GM21737 (cell line): ENCODE data around the gene CCDC68.
"Not testable (repeated sequence)": the region's sequence is repeated elsewhere in the genome, so short reads cannot be mapped to it uniquely, and the experiment has no call there.

Source experiments
- ATAC-seq: cut with Tn5 transposase; IDR thresholded peaks from one replicate; pipeline ENCODE4 v1.9.1; 2021; ENCODE audit warnings: mild to moderate bottlenecking, moderate library complexity; ENCODE audit not compliant: unreplicated experiment

CCDC68 gene, protein sequence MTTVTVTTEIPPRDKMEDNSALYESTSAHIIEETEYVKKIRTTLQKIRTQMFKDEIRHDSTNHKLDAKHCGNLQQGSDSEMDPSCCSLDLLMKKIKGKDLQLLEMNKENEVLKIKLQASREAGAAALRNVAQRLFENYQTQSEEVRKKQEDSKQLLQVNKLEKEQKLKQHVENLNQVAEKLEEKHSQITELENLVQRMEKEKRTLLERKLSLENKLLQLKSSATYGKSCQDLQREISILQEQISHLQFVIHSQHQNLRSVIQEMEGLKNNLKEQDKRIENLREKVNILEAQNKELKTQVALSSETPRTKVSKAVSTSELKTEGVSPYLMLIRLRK

DNA sequence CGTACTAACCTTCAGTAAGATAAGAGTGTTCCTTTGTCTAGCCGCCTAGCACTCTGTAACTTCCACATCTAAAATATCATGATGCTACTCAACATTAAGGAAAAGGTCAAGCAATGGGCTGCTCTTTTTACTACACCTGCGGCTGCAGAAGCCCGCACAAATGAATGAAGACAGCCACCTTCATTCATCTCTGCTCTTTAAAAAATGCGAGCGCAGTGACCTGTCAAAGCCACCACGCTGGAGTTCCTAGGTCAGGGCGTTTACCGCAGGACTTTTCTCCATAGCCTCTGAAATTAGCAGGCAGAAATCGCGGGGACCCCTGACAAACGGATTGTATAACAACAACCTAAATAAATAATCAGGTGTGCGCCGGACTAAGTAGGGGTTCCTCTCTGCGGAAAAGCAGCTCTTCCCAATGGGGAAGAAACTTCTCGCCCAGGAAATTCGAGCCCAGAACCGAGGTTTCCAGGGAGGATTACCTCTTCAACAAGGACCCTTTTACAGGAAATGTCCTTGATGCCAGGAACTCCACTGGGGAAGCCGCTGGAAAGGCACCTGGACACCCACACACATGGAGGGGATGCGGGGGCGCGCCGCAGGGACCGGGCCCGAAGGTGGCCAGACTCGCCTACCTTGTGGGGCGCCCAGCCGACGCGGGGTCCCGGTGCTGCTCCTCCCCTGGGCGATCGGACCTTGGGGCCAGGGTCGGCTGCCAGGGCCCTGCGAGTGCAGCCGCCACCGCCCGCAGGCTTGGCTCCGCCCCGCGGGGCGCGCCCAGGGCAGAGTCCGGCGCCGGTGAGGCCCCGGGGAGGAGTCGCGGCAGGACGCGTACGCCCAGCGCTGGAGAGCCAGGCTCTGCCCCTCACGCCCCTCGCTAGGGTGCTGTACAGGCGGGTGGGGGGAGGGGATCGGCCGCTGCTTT, at the start of gene CCDC68:
CCDC68 (minus strand) TSS at position 758 of the 922 bp plus-strand sequence. CDS start 16,670 bp downstream, outside the sequence.
- ATAC-seq: no peak

DNA sequence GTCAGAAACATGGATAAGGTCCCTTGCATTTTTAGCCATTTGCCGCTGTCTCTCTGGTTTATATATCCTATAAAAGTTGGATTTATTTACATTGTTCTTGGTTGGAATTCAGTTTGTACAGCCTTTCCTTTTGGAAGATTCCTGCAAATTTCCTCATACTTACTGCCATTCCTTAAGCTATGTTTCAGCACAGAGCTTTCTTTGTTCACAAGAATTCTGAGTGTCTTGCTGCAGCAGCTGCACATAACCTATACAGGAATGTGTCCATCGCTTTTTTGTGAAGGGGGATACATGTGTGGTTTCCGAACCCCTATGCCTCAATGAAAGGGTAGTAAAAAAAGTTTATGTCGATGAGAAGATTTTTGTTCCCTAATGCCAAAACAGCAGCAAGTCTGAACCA, 48.3 kb upstream of the CCDC68 start:
- ATAC-seq: no peak

DNA sequence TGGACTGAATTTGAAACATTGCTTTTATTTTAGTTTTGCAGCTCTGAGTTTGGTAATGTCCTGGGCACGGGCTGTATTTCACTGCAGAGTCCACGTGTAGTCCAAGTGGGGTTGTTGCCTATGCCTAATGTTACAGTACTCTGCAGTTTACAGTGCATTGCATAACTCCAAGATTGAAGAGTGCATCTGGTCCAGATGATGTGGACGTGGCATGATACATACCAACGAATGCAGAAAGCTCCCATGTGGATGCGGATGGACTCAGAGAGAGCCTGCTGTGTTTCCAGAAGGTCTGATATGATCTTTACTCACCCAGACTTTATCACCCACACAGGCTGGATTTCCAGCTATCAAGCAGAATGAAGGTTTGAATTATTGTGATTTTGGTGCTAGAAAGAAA, 44.4 kb upstream of the CCDC68 start:
- no peak for ATAC-seq

DNA sequence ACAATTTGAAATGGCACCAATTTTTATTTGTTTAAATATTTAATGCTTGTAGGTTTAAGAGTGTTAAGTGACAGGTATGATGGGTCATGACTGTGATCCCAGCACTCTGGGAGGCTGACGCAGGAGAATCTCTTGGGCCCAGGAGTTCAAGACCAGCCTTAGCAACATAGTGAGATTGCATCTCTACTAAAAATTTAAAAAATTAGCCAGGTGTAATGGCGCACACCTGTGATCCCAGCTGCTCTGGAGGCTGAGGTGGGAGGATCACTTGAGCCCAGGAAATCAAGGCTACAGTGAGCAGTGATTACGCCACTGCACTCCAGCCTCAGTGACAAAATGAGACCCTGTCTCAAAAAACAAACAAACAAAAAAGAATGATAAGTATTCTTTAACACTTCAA, 43.0 kb upstream of the CCDC68 start:
- no peak for ATAC-seq

DNA sequence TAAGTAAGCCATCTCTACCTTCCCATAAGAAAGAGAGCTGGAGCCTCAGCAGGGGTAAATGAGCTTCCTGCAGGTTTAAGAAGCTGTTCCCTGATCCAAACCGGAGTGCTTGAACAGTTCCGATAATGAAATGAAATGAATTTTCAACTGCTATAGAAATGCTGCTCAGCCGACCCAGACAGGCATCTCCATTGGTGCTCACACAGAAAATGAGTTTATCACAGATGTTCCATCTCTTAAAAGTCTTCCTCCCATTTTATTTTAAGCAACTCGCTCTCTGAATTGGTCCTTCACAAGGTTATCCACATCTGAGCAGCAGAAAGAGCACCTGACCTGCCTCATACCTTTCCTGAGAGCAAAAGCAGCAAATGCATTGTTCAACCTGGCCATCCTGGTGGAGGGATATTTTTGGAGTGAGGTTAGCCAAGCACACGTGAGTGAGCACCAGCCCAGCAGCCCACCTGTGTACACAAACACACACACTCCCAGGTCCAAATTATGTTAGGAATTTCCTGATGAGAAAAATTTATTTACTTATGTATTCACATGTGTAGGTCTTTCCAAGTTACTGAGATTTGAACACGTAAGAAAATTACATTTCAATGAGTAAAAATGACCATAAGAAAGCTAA, 42.2 kb upstream of the CCDC68 start:
- ATAC-seq: no peak

DNA sequence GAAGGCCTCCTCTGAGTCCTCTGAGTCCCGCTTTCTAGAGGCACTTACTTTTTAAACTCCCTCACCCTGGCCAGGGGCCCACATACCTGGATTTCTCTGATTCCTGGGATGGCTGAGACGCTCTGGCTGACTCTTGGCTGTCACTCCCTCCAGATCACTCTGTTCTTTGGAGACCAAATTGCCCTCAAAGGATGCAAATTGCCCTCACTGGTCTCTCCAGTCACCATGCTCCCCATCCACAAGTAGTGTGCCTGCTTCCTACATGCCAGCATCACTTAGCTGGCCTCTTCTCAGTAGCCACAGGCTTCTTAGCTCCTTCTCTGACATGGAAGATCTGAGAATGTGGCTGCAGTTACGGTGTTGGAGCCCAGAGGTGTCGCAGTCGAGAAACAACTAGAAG, 41.3 kb upstream of the CCDC68 start:
- ATAC-seq: no peak

DNA sequence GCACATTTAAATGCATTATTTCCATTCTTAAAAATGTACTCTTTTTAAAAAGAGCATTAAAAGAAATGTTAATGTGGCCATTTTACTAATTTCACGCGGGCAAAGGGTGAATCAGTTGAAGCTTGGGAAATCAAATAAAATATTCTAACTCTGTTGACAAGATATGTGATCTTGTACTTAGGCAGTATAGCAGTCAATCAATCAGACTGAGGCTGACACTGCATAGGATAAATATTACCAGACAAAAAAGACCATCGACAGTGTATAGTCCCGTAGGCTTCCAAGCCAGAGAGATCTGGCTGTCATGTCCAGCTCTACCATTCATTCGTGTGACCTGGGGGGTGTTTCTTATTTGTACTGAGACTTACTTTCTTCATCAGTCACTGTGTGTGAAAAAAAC, 39.8 kb upstream of the CCDC68 start:
- ATAC-seq: no peak

DNA sequence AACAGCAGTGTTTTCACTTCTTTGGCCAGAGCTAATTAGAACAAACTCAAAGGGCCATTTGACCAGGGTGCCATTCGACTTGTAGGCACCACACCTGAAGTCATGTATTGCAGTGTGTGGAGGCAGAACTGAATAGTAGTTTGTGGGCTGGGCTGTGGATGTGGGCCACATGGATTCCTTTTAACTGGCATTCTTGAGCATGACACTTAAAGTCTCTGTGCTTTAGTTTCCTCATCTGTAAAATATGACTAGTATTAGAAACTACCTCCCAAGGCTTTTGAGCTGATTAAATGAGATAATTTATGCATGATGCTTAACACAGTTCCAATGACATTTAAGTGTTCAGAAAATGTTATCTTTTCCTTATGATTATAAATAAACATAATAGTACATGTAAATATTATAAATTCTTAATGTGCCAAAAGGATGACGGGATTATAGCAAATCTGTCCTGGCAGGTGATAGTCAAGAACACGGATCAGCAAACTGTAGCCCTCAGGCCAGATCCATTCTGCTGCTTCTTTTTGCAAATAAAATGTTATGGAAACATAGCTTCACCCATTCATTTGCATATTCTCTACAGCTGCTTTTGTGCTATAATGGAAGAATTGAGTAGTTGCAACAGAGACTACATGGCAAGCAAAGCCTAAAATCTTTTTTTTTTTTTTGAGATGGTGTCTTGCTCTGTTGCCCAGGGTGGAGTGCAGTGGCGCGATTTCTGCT, 36.3 kb upstream of the CCDC68 start:
- ATAC-seq: no peak

DNA sequence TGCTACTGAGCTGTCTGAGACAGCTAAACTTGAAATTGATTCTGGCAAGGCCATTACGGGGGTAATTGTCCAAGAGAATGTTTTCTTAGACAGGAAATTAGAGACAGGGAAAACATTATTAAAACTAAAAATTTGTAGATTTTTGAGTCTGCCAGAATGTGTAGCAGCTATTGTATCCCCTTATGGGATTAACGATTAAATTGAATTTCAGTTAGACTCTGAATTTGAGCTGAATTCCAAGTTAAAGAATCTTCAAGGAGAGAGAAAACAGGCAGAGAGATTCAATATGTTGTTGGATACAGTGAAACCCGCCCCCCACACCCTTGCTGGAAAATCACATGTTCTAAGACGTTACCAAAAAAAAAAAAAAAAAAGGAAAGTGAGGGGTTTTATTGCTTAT, 32.7 kb upstream of the CCDC68 start:
- no peak for ATAC-seq

DNA sequence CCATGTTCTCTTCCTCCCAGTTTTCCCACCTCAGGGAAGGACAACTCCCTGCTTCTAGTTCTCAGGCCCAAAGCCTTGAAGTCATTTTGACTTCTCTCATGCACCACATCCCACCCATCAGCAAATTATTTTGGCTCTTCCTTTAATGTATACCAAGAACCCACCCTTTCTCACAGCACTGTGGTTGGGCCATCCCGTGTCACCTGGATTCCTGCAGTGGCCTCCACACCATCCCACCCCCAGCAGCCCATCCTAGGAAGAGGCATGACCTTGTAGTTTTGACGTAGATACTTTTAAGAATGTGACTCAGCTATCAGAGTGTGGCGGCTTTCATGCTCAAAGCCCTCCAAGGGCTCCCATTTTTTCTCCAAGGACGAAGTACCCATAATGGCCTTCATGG, 25.6 kb upstream of the CCDC68 start:
- no peak for ATAC-seq

DNA sequence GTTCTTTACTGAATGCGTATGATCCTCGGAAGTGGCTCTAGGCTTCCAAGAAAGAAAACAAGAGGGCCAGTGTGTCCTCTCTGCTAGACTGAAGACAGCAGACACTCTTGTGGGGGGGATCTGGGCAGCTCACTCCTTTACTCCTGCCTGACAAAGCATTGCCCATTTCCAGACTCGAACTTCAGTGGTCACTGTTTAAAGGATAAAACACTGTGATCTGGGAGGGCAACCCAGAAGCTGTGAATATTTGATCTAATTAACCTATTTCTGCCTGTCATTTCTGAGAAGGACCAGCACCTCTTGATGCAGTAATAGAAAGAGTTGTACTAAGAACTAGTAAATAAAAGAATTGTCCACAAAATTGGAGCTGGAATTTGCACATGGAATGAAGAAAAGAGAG, 24.5 kb upstream of the CCDC68 start:
- ATAC-seq: no peak

DNA sequence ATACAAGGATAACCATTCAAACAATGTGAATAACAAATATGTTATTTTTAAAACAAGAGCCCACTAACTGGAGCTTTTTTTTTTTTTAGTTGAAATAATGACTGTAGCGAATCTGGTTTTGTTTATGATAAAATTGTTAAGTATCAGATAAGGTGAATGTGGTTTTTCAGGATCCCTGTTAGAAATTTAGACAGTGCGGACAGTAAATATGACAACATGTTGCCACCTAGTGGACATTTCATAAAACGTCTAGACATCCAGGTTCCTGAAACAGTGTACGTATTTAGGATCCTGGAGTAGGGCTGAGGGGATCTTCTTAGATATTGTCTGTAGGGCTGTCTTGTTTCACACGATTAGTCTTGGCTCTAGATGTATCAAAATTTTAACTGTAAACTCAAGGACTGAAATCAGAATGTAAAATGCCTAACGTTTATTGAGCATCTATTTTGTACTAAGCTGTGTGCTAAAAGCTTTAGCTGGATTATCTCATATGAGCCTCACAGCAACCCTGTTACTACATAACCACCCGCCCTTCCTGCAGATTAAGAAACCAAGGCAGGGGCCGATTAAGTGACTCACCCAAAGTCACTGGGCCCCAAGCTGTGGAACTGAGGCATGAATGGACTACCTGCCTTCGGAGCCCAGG, 23.9 kb upstream of the CCDC68 start:
- no peak for ATAC-seq

DNA sequence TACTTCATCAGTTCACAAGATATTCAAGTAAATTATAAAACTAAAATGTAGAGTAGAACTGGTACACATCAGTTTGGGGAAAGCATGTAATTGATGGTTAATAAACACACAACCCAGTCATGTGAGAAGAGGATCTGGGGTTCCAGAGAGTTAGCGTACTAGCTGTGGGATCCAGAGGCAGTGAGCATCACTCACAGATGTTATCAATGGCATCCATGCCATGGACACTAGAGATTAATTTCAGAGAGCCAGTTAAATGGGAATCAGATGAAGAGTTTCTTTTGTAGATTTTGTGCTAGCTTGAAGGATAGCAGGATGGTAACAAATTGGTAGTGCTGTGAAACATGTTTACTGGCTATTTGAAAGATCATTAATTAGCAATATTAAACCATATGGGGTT, 21.8 kb upstream of the CCDC68 start:
- ATAC-seq: no peak

DNA sequence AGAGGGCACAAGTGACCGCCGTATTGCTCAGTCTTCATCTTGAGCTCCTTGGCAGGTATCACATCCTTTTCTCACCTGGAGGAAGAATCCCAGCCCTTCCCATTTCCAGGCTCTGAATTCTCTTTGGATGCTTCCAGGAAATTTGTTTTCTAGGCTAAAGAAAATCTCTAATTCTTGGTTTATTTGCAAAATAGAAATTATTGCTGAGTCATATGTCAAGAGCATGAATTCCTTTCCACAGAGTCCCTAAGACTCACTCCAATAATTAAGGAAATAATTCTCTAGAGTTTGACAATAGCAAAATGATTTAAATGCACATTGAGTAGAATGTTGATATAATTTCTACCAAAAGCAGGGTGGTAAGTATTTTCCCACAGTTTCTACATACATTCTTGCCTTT, 16.3 kb upstream of the CCDC68 start:
- no peak for ATAC-seq

DNA sequence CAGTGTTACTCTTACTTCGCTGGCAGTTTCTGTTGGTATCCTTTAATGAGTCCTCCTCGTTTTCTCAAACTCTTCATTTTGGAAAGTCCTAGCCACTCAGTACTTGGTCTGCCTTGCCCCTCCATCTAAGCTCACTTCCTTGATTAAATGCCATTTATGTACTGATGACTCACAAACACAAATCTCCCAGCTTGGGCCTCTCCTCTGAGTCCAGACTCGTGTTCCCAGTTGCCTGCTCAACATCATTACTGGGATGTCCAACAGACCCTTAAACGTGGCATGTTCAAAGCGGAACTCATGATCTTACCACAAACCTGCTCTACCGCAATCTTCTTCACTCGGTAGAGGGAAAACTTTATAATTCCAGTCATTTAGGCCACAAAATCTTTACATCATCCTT, 13.8 kb upstream of the CCDC68 start:
- ATAC-seq: no peak

DNA sequence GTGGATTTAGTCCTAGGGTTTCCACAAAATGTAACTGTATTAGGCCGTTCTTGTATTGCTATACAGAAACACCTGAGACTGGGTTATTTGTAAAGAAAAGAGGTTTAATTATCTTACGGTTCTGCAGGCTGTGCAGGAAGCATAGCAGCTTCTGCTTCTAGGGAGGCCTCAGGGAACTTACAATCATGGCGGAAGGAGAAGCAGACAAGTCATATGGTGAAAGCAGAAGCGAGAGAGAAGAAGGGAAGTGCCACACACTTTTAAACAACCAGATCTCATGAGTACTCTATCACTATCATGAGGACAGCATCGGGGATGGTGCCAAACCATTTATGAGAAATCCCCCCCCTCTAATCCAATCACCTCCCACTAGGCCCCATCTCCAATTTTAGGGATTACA, 9.5 kb upstream of the CCDC68 start:
- ATAC-seq: no peak

DNA sequence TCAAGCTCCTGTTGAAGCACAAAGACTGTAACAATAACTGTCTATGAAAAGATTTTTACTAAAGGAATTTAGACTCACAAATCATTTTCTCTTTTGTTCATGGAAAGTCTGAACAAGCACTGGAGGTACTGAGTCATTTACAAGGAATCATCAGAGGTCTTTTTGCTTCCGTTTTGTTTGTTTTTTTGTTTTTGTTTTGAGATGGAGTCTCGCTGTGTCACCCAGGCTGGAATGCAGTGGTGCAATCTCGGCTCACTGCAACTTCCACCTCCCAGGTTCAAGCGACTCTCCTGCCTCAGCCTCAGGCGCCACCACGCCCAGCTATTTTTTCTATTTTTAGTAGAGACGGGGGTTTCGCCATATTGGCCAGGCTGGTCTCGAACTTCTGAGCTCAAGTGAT, 9.0 kb upstream of the CCDC68 start:
- ATAC-seq: not testable (repeated sequence)

DNA sequence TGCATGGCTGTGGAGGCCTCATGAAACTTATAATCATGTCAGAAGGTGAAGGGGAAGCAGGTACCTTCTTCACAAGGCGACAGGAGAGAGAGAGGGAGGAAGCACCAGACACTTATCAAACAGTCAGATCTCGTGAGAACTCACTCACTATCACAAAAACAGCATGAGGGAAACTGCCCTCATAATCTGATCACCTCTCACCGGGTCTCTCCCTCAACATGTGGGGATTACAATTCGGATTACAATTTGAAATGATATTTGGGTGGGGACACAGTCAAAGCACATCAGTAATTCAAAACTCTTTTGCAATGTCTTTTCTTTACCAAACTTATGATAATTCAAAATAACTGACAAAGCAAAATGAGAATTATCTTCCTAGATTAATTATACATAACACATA, 8.5 kb upstream of the CCDC68 start:
- no peak for ATAC-seq

DNA sequence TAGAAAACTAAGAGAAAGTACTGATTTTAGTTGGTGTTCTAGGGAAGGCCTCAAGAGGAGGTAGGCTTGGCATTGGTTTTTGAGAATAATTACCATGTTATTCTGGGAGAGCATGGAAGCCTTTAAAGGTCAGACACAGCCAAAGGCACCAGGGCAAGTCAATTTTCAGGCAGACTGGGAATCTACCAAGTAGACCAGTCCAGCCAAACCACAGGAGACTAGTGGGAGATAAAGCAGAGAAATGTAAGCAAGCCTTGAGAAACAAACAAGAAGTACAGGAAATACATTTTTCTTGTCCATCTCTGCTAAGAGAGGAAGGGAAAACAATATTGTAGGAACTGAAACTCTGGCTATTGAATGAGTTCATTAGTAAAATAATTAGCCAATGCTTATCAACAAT, 5.5 kb upstream of the CCDC68 start:
- no peak for ATAC-seq

DNA sequence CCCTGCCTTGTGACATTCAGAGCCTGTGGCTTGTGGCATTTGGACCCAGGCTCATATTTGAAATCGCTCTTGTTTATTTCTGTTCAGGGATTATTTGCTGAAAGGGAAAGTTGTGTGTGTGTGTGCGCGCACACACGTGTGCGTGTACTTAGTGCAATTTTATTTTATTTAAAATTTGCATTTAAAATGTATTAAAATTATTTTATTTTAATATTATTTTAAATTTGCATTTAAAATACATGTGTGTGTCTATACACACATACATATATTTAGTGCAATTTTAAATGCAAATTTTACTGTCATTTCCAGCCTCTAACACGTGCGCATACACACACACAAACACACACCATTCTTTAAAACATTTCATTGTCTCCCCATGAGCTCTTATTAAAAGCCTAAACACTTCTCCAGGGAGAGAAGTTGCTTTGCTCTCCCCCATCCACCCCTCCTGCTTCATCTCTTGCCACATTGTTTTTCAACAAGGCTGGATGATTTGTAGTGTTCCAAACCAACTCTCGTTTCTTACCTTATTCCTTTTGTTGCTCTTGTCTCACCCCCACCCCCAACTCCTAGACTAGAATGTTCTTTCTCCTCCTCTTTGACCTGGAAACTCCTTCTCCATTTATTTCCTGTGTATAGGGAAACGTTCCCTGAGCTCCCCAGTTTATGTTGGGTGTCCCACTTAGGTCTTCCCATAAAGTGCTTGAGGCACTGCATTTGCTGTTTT, 3.8 kb upstream of the CCDC68 start:
- no peak for ATAC-seq
